Right atrium auricular region (tissue), 2 donors: ENCODE data around the gene CERS4. TPM values are rescaled to one million over a fixed set of nuclear protein-coding genes. Genes with fewer than 3 reads are reported as not detected.

ENCODE experiments used
- DNase-seq: peaks from one replicate; pipeline ENCODE4 v3.0.0-alpha.2; 2019; ENCODE audit warnings: low spot score
- H3K27ac ChIP-seq, 2 donors: fragments of 200-600 bp; sonication (generic); 1 replicate in 1 of 2; 2 replicates in 1 of 2; pipeline ENCODE4 v1.5.1; 2016 to 2019
- H3K27me3 ChIP-seq, 2 donors: fragments of 200-600 bp; sonication (generic); one replicate each; pipeline versions ENCODE4 v1.5.1 to v1.6.0; 2017 to 2019
- H3K36me3 ChIP-seq: fragments of 200-600 bp; sonication (generic); one replicate; pipeline ENCODE4 v1.5.1; 2016
- H3K4me1 ChIP-seq, 2 donors: fragments of 200-600 bp; sonication (generic); one replicate each; pipeline versions ENCODE4 v1.5.1 to v1.6.0; 2017 to 2019
- H3K4me3 ChIP-seq, 2 donors: fragments of 200-600 bp; sonication (generic); 1 replicate in 1 of 2; 2 replicates in 1 of 2; pipeline ENCODE4 v1.5.1; 2017 to 2019; ENCODE audit warnings: mild to moderate bottlenecking in 1 of 2, moderate library complexity in 1 of 2
- H3K9me3 ChIP-seq, 2 donors: fragments of 200-600 bp; sonication (generic); one replicate each; pipeline ENCODE4 v1.5.1; 2019
- total RNA-seq, 2 donors: library from RNA; depleted of rRNA; stranded (reverse); fragments of >200 nt; gene quantifications; one replicate each; pipeline ENCODE4 v1.1.0, GENCODE V29; 2016
- TF ChIP-seq, protein P1 (sequence below), 2 donors: fragments of 200-600 bp; sonication (generic); IDR thresholded peaks; one replicate each; pipeline ENCODE4 v1.5.1; 2019; ENCODE audit warnings: antibody characterized with exemption in 2 of 2

CERS4 gene
- total RNA-seq, 2 donors from 2014 or later, result 19.4 to 20.5 TPM

GRCh38 chr19:8302357-8302691 is 93.2 kb downstream of the CERS4 start:
- TF ChIP-seq, protein P1, sequence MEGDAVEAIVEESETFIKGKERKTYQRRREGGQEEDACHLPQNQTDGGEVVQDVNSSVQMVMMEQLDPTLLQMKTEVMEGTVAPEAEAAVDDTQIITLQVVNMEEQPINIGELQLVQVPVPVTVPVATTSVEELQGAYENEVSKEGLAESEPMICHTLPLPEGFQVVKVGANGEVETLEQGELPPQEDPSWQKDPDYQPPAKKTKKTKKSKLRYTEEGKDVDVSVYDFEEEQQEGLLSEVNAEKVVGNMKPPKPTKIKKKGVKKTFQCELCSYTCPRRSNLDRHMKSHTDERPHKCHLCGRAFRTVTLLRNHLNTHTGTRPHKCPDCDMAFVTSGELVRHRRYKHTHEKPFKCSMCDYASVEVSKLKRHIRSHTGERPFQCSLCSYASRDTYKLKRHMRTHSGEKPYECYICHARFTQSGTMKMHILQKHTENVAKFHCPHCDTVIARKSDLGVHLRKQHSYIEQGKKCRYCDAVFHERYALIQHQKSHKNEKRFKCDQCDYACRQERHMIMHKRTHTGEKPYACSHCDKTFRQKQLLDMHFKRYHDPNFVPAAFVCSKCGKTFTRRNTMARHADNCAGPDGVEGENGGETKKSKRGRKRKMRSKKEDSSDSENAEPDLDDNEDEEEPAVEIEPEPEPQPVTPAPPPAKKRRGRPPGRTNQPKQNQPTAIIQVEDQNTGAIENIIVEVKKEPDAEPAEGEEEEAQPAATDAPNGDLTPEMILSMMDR (IDR thresholded peaks at IDR 0.05), result no peak
- Histone ChIP-seq H3K27me3 (no peaks in the 10 kb centered on the region), H3K27ac (no peak overlapping the region), H3K4me3 (no peak overlapping the region), H3K36me3 (peaks cover 7% of the 10 kb centered on the region), H3K4me1 (peaks cover 0 to 13% of the 10 kb centered on the region in 2 donors), H3K9me3 (no peaks in the 10 kb centered on the region)
- DNase-seq, result peak; percentile 58

DNA sequence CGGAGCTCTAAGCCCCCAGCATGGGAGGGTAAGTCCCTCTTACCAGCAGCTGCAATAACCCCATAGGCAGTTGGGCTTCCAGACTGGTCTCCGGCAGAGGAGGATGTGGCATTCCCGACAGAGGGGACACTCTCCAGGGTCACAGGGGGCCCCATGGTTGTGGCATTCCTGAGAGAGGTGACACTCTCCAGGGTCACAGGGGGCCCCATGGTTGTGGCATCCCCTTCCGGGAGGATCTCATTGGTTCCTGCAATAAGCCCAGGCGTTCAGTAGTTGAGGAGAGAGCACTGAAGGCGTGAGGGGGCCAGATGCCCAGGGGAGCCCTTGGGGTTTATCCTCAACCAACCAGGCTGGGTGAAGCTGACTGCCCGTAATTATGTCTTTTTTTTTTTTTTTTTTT is 93.6 kb downstream of the CERS4 start:
- Histone ChIP-seq H3K27ac (no peak overlapping the region), H3K9me3 (no peaks in the 10 kb centered on the region), H3K4me1 (peaks cover 0 to 17% of the 10 kb centered on the region in 2 donors), H3K4me3 (no peak overlapping the region), H3K27me3 (no peaks in the 10 kb centered on the region), H3K36me3 (peaks cover 7% of the 10 kb centered on the region)
- TF ChIP-seq, protein P1 (IDR thresholded peaks at IDR 0.05), result no peak
- peak; percentile 55 for DNase-seq

DNA sequence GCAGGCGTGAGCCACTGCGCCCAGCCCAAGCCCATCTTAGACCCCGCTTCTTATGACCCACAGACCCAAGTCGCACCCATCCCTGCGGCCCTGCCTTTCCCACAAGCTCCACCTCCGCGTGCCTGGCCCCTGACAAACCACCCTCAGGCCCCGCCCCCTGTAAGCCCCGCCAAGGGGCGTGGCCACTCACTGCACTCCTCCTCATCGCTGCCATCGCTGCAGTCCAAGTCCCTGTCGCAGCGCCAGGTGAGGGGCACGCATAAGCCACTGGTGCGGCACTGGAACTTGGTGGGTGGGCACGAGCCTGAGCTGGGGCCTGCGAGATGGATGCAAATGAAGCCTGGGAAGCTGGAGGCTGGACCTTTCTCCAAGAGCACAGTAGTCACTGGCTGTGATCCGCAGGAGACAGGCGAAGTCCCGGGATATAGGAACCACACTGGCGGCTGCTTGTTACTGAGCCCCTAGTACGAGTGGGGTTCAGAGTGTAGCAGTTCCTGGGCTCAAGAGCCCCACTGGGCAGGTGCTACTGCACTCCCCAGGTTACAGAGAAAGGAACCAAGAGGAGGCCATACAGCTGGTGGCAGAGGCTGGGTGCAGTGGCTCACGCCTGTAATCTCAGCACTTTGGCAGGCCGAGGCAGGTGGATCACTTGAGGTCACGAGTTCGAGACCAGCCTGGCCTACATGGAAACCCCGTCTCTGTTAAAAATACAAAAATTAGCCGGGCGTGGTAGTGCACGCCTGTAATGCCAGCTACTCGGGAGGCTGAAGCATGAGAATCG is 95.9 kb downstream of the CERS4 start:
- Histone ChIP-seq H3K4me1 (peaks cover 0 to 39% of the 10 kb centered on the region in 2 donors), H3K36me3 (peaks cover 16% of the 10 kb centered on the region), H3K4me3 (no peak overlapping the region), H3K27ac (no peak overlapping the region), H3K27me3 (no peaks in the 10 kb centered on the region), H3K9me3 (no peaks in the 10 kb centered on the region)
- peak; percentile 49 for DNase-seq
- TF ChIP-seq, protein P1 (IDR thresholded peaks at IDR 0.05), result no peak

DNA sequence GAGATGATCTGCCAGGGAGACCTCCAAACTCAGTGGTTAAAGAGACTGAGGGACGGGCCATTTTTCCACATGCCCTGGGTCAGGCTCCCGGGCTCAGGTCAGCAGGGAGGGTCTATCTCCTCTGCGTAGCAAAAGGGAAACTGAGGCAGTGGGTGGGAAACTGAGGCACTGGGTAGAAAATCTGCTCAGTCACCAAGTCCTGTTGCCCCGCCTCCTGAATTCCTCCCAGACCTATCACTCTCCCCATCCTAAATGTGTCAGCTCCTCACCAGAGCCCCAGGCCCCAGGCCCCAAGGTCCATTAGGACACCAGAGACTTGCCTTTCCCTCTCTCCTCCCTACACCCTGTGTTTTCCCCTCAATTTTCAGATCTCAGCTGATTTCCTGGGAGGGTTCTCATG is 96.6 kb downstream of the CERS4 start:
- peak; percentile 38 for DNase-seq

GRCh38 chr19:8306235-8307054 is 97.3 kb downstream of the CERS4 start:
- H3K4me3 ChIP-seq, result no peak overlapping the region
- H3K27ac ChIP-seq, result no peak overlapping the region
- no peaks in the 10 kb centered on the region for H3K9me3 ChIP-seq
- peaks cover 30% of the 10 kb centered on the region for H3K36me3 ChIP-seq
- peaks cover 0 to 41% of the 10 kb centered on the region in 2 donors for H3K4me1 ChIP-seq
- TF ChIP-seq, protein P1 (IDR thresholded peaks at IDR 0.05), result no peak
- DNase-seq, result peak; percentile 49
- H3K27me3 ChIP-seq, result no peaks in the 10 kb centered on the region

More for the DNA sequence above, 96.6 kb downstream of the CERS4 start:
- TF ChIP-seq, protein P1 (IDR thresholded peaks at IDR 0.05), result no peak
- Histone ChIP-seq H3K4me1 (peaks cover 0 to 39% of the 10 kb centered on the region in 2 donors), H3K27me3 (no peaks in the 10 kb centered on the region), H3K27ac (no peak overlapping the region), H3K4me3 (no peak overlapping the region), H3K36me3 (peaks cover 24% of the 10 kb centered on the region), H3K9me3 (no peaks in the 10 kb centered on the region)
